Measurements from ENCODE around the gene GBA2. TPM values are rescaled to one million over a fixed set of nuclear protein-coding genes. Genes with fewer than 3 reads are reported as not detected.

GBA2 gene
- total RNA-seq, 2 donors from 2014 or later = 107 to 117 TPM

GRCh38 chr9:35763803-35764202, 14.8 kb upstream of the GBA2 start:
- no peak for DNase-seq
- no peak overlapping the region for H3K27ac ChIP-seq (ENCODE audit: low read depth, low read length)
- Mint-ChIP-seq H3K27me3 (ENCODE audit: insufficient read depth) (no peaks in the 10 kb centered on the region), H3K9me3 (no peaks in the 10 kb centered on the region), H3K27ac (no peak overlapping the region), H3K4me3 (no peak overlapping the region), H3K4me1 (no peaks in the 10 kb centered on the region), H3K36me3 (ENCODE audit: low read depth) (no peaks in the 10 kb centered on the region)
- WGBS, 2 experiments (ENCODE audit: insufficient coverage in 1 of 2, insufficient read length in 1 of 2) = 94% methylated on average over 1 of the region's 1 CpG; no CpG with 5 or more reads in 1 of the 2 experiments
- peaks cover 5% of the 10 kb centered on the region for H3K36me3 ChIP-seq (ENCODE audit: control insufficient read depth, insufficient read depth, low read length)
- no peaks in the 10 kb centered on the region for H3K27me3 ChIP-seq (ENCODE audit: control insufficient read depth, insufficient read depth, low read length, poor library complexity, severe bottlenecking)
- TF ChIP-seq CTCF (conservative IDR thresholded peaks at IDR 0.05) = no peak
- no peak overlapping the region for H3K4me3 ChIP-seq (ENCODE audit: low read length)
- H3K9me3 ChIP-seq (ENCODE audit: control insufficient read depth, low read length) = no peaks in the 10 kb centered on the region
- no peaks in the 10 kb centered on the region for H3K4me1 ChIP-seq (ENCODE audit: control insufficient read depth, insufficient read depth, low read length)
- no peak overlapping the region for H3K9ac ChIP-seq (ENCODE audit: extremely low read depth, low read length, poor library complexity, severe bottlenecking)

GRCh38 chr9:35763181-35763580, 14.2 kb upstream of the GBA2 start:
- no peaks in the 10 kb centered on the region for H3K27me3 Mint-ChIP-seq (ENCODE audit: insufficient read depth)
- Histone ChIP-seq H3K4me1 (ENCODE audit: control insufficient read depth, insufficient read depth, low read length) (no peaks in the 10 kb centered on the region), H3K4me3 (ENCODE audit: low read length) (no peak overlapping the region), H3K27ac (ENCODE audit: low read depth, low read length) (no peak overlapping the region), H3K27me3 (ENCODE audit: control insufficient read depth, insufficient read depth, low read length, poor library complexity, severe bottlenecking) (no peaks in the 10 kb centered on the region), H3K9me3 (ENCODE audit: control insufficient read depth, low read length) (no peaks in the 10 kb centered on the region), H3K36me3 (ENCODE audit: control insufficient read depth, insufficient read depth, low read length) (peaks cover 5% of the 10 kb centered on the region), H3K9ac (ENCODE audit: extremely low read depth, low read length, poor library complexity, severe bottlenecking) (no peak overlapping the region)
- no peak overlapping the region for H3K27ac Mint-ChIP-seq
- peaks cover under 1% of the 10 kb centered on the region for H3K4me1 Mint-ChIP-seq
- no peaks in the 10 kb centered on the region for H3K36me3 Mint-ChIP-seq (ENCODE audit: low read depth)
- no peaks in the 10 kb centered on the region for H3K9me3 Mint-ChIP-seq
- no peak overlapping the region for H3K4me3 Mint-ChIP-seq
- TF ChIP-seq CTCF (conservative IDR thresholded peaks at IDR 0.05) = no peak
- DNase-seq = no peak
- WGBS, 2 experiments (ENCODE audit: insufficient coverage in 1 of 2, insufficient read length in 1 of 2) = 83% methylated on average over 2 of the region's 2 CpGs; no CpG with 5 or more reads in 1 of the 2 experiments

GRCh38 chr9:35760651-35761050, 11.6 kb upstream of the GBA2 start:
- H3K27me3 Mint-ChIP-seq (ENCODE audit: insufficient read depth) = no peaks in the 10 kb centered on the region
- no peak for TF ChIP-seq CTCF (conservative IDR thresholded peaks at IDR 0.05)
- Histone ChIP-seq H3K4me3 (ENCODE audit: low read length) (no peak overlapping the region), H3K4me1 (ENCODE audit: control insufficient read depth, insufficient read depth, low read length) (no peaks in the 10 kb centered on the region), H3K27ac (ENCODE audit: low read depth, low read length) (no peak overlapping the region), H3K9me3 (ENCODE audit: control insufficient read depth, low read length) (no peaks in the 10 kb centered on the region), H3K9ac (ENCODE audit: extremely low read depth, low read length, poor library complexity, severe bottlenecking) (no peak overlapping the region), H3K27me3 (ENCODE audit: control insufficient read depth, insufficient read depth, low read length, poor library complexity, severe bottlenecking) (no peaks in the 10 kb centered on the region), H3K36me3 (ENCODE audit: control insufficient read depth, insufficient read depth, low read length) (peaks cover 5% of the 10 kb centered on the region)
- no peak overlapping the region for H3K27ac Mint-ChIP-seq
- H3K36me3 Mint-ChIP-seq (ENCODE audit: low read depth) = no peaks in the 10 kb centered on the region
- 90 to 100% methylated on average over 1 to 2 of the region's 2 CpGs for WGBS, 2 experiments (ENCODE audit: insufficient coverage in 1 of 2, insufficient read length in 1 of 2)
- DNase-seq = no peak
- peaks cover 8% of the 10 kb centered on the region for H3K4me1 Mint-ChIP-seq
- no peaks in the 10 kb centered on the region for H3K9me3 Mint-ChIP-seq
- H3K4me3 Mint-ChIP-seq = no peak overlapping the region
